Measurements from ENCODE around the gene AMIGO1.

The AMIGO1 gene

DNA sequence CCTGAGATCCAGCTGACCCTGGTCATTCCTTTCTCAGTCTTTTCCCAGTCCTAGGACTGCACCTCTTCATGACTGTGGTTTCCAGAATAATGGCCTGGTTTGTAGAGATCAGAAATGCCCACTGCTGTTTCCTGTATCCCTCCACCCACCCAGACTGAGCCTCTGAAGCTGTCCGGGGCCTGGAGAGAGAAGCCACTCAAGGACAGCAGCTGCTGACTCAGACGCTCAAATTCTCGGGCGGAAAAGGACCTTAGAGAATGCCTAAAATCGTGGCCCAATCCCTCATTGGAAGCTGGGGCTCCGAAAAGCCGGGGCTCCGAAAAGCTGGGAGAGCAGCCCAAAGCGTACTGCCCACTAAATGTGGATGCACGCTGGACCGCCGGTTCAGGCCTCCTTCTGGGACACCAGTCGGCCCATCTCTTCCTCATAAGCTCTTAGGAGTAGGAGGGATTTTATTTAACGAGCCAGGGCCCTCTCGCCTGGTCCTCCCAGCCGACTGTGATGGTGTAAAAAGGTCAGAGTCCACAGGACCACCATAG, 22.4 kb upstream of the AMIGO1 start:
- DNase-seq = peak; percentile 58

DNA sequence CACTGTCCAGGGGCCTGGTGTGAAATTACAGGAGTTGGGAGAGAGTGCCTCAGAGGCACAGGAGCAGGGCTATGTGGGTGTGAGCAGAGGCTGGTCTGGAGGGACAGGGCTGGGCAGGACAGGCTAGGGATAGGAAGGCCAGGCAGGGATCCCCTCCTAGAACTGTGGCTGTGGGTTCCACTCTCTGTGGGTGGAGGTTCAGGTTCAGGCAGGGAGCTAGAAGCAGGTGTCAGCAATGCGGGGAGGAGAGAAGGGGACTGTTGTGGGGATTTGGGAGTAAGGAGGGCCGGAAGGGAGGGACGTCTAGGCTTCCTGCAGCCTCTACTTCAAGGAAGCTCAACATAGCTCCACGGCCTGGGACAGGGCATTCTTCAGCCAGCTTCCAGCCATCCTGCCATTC, 21.9 kb upstream of the AMIGO1 start:
- no peak for DNase-seq

DNA sequence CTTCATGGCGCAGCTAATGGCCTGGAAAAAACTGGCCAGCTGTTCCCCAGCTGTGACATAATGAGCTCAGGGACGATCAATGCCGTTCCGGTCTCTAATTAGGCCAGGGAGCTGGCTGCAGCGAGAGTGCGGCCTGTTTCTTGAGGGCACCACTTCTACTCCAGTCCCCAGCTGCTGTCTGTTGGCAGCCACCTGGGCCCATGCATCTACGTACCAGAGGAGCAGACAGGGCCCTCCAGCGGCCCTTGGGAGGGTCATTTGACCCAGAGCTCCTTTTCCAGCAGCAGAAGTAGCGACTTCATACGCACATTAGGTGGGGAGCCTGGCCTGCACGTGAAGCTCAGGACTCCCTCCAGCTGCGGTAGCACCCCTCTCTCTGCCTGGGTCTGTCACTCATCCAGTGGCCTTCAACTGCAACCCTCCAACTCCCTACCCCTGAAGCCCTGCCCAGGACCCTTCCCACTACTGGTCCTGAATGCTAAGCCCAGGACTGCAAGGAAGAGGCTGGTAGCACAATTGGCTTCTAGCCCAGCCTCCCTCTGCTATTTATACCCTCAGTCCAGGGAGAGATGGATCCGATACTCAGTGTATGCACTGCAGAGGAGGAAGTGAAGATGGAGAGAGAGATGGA, 21.0 kb upstream of the AMIGO1 start:
- DNase-seq = peak; percentile 94

DNA sequence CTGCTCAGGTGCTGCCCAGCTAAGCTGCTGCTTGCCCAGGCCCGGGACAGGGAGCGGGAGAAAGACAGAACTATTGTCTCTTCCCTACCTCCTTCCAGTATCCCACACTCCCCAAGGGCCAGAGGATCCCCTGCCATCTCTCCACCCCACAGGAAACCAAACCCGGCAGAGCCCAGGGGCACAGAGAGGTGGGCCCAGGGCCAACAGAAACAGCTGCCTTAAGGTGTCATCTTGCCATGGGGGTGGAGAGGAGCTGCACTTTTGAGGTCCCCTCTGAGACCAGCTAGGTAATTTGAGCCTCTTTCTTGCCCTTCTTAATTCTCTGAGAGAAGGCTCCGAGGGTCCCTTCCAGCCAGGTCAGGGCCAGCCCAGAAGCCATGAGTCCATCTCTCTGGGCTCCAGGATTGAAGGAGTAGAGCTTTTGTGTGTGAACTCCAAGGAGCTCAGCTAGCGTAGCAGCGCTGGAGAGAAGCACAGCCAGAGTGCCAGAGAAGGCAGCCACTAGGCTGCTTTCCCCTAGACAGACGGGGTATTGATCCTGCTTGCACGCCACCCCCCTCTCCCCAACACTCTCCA, 20.4 kb upstream of the AMIGO1 start:
- DNase-seq = peak; percentile 87

DNA sequence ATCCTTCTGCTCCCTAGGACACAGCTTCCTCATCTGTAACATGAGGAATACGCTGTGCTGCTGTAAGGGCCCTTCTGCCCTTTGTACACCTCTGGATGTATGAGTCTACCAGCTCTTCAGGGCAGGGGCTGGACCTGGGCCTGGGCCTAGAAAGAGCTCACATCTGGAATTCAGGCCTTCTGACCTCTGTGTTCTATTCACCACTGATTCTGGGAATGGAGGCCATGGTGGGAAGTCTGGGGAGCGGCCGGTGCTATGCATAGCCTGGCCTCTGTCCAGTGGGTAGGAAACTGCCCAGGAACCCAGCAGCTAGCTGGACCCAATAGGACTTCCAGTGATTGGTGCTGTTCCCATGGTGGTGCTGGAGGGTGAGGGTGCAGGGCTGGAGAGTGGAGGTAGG, 19.2 kb upstream of the AMIGO1 start:
- no peak for DNase-seq

DNA sequence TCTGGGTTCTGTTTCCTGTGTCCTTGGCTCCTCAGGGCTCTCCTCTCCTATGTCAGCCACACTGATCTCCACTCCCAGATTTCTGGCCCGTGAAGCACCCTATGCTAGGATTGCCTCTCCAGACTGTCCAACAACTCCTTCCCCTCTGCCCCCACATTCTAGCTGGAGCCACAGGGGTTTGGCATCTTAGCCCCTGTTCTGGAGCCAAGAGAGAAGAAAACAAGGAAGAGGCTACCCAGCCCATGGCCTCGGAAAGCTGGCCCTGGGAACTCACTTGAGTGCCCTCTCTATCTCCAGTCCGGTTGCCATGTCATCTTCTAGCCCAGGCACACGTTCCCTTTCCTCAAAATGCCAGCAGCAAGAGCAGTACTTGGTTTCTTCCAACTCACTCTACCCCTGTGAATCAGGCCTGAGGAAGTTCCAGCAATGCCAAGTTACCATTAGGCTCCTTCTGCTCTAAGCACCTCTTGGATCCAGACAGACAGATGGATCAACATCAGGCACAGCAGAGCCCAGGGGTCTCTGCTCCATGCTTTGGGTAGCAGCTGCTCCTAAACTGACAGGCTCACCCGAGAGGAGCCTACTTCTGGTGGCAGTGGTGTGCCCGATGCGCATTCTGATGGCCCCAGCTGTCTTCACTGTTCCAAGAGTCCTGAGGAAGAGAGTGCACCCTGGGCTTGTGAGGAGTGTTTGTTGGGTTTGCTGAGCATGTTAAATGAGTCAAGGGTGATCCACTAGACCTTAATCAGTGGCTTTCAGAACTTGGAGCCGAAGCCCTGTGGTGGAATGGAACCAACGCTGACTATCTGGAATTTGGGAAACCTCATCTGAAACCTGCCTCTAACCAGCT, 18.5 kb upstream of the AMIGO1 start:
- no peak for DNase-seq

DNA sequence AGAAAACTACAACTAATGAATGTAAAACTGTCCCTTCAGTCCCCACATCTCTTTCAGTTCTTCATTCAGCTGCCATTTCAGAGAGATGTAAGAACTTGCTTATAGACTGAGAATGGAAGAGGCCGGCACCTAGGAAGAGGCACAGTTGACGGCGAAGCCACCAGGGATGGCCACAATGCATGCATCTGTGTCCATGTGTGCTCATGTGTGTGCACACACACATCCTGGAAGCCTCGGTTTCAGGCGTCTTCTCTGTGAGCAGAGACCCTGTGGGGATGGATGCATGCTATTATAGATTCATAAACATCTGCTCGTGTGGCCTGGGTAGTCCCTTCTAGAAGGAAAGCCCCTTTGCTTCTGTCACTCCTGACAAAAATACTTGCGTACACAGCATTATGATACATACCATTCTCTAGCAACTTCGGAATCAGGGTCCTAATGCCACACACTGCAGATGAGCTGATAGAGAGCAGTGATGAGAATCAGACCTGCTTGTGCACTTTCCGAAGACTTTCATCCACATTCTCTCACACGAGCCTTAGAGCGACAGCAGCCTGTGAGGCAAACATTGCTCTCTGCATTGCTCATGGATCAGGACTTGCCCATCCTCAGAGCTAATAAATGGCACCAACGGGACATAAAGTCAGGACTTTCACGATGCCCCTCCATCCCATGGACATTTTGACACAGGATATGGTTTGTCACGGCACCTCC, 17.7 kb upstream of the AMIGO1 start:
- DNase-seq = no peak

DNA sequence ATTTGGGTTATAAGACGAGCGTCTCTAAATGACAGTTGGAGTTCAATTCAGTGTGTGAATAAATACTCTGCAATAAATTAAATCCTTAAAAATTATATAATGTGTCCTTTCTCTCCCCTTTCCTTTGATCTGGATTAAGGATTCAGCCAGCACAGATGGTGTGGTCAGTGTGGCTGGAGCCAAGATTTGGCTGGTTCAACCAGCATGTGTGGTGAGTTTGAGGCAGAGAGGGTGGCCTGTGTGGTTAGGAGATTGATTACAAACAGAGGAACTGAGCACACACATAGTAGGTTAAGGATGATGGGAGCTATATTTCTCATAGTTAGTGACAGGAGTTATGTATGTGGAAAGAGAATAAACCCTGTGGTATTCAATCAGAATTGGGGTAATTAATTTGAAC, 14.2 kb upstream of the AMIGO1 start:
- no peak for DNase-seq

DNA sequence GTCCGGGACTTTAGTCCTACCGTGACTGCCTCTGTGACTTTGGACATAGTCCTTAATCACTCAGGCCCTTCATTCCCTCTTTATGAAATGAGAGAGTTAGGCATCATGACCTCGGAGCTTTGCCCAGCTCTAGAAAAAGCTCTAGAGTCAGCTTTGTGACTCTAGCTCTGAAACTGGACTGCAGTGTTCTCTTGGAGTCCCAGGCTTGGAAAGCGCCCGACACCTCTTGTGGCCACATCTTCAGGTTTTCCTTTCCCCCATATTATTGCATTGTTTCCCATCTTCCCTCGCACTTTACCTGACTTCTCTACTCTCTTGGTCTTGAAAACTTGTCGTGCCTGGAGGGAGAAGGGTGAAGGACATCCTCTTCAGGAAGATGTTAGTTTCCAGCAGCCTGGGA, 12.5 kb upstream of the AMIGO1 start:
- no peak for DNase-seq

DNA sequence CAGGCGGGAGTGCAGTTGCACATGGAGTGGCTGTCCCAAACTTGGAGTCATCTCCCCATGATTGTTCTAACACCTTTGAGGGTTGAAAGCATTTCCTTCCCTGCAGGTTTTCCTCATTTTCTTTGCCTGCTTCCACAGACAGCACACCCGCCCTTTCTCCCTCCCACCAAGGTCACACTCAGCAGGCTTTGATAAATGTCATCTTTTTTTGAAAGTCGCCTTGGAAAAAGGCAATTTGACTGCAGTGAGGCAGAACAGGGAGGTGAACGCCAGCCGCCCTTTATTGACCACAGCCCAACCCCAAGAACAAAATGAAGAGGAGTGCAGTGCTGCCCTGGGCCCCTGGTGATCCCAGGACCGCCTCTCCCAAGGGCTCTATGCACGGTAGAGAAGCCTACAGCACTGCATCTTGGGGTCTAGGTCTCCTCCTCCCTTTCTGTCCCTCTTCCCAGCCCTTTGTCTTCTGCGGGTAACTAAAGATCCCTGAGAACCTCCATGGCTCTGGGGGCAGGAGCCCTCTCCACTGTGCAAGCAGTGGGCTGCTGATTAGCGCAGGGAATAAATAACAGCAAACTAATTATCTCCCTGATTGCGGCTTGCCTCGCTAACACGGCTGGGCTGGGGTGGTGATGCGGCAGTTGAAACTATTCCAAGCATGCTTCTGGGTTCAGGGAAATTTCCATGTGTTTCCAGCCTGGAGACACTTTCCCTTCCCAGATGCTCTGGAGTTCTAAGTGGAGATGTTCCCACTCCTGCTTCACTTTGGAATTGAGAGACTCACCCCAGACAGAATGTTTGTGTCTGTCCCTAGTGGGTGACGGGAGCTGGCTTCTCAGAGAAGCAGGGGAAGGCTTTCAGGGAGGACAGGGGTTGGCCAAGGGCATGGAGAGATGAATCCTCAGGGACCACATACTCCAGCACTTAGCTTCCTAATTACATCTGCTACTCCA, 11.8 kb upstream of the AMIGO1 start:
- DNase-seq = no peak

DNA sequence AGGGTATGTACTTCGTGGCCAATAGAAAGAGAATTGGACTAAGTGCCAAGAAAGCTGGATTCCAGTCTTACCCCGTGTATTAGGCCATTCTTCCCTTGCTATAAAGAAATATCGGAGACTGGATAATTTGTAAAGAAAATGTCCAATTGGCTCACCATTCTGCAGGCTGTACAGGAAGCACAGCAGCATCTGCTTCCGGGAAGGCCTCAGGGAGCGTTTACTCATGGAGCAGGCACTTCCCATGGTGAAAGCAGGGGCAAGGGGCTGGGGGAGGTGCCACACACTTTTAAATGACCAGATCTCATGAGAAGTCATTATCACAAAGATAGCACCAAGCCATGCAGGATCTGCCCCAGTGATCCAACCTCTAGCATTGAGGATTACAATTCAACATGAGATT, 7.8 kb upstream of the AMIGO1 start:
- DNase-seq = no peak

DNA sequence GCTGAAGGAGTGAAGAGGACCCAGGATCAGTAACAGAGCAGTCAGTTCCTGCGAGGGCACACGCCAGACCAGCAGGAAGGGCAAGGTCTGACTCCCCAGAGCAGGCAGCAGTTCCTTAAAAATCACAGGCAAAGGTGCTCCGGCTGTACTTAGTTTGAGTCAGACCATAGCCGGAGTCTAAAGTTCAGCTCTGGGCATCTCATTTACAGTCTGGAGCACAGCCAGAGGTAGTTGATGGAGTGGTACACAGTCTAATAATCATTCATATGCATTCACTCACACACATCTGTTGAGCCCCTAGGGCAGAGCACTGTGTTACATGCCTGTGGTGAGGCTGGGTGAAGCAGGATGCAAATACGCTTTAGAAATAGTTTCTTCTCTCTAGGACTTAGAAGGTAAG, 7.3 kb upstream of the AMIGO1 start:
- DNase-seq = peak; percentile 31

DNA sequence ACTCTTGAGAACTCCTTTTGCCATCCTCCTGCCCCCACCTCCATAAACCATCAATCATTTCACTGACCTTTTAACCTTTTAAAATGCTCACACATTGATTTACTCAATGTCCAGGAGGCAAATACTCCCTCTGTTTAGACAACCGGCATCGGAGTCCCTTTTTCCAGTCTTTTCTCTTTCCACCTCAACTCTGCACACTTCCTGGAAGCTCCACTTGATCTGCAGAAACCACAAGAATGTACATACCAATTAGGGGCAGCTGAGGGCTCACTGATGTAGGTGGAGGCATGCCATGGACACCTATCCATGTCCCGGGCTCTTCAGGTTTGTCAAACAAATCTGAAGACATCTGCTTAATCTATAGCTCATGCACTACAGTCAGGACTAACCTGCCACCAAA, 5.3 kb upstream of the AMIGO1 start:
- no peak for DNase-seq

DNA sequence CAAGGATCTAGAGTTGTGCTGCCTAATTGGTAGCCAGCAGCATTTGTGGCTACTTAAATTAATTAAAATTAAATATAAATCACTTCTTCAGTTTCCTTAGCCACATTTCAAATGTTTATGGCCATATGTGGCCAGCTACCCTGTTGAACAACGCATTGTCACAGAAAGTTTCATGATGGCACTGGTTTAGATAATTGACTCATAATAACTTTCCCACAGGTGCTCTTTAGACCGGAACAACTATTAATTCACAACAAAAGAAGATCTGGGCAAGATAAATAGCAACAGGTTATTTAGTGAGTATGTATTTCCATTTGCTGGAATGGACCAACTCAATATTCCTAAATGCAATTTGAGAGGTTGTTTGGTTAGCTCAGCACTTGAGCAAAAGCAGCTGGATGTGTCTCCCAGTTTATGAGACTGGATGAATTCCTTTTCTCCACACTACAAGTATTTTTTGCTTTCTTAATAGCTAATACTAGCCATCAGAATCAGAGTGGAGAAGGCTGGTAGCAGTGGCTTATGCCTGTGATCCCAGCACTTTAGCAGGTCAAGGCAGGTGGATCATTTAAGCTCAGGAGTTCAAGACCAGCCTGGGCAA, 3.7 kb upstream of the AMIGO1 start:
- peak; percentile 39 for DNase-seq

DNA sequence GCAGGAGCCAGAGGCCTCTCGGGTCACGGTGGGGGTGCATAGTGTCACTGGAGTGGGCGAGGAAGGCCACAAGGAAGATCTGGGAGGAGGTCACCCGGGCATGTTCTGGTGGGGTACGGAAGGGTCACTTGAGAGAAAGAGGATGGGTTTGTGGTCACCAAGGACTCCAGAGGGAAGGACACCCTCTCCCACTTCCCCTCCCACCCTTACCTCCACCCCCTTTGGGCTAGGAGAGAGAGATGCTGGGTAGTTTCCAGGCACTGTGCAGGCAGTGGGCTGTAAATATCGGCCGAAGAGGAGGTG, 703 bp downstream of the AMIGO1 start:
- no peak for DNase-seq

DNA sequence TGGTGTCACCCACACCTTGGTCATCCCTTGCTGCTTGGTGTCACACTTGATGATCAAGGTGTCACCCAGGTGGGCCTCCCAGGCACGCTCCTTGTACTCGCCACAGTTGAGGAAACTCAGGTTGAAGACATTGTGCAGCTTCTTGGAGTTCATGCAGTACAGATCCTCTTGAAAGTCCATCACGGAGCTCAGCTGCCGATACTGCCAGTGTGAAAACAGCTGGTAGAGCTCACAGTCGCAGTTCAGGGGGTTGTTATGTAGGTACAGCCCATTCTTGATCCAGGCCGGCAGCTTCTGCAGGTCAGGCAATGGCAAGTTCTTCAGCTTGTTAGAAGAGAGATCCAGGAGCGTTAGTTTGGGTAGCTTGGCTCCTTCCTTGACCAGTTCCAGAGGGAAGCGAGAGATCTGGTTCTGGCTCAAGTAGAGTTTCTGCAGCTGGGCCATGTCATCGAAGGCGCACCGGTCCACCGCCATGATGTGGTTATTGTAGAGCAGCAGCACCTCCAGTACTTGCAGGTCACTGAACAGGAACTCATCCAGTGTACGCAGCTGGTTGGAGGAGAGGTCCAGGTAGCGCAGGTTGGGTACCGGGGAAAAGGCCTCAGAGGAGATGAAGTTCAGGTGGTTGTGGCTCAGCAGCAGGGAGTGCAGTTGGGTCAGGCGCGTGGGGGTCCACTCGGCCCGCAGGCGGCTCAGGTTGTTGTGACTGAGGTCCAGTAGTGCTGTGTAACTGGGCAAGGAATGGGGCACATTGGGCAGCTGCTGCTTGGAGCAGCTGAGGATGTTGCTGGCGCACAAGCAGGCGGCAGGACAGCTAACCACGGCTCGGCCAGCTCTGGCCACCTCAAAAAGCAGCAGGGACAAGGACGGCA, 1.3 kb downstream of the AMIGO1 start:
- DNase-seq = no peak

DNA sequence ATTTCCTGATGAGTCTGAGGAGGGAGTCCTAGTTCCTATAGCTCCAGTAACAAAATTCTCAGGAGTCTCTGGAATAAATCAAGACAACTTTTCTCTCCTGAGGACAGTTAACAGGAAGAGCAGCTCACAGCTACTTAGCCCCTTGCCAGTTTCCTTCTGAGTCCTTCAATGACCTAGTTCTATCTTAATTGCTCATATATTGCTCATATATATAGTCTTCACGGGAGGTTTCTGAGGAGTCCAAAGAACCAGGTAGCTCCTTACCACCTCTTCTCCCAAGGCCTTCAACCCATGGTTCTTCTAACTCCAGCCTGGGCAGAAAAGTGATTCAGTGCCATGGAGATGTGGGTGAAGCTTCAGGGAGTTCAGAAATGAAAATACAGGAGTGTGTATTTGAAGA, 4.6 kb downstream of the AMIGO1 start:
- DNase-seq = no peak

DNA sequence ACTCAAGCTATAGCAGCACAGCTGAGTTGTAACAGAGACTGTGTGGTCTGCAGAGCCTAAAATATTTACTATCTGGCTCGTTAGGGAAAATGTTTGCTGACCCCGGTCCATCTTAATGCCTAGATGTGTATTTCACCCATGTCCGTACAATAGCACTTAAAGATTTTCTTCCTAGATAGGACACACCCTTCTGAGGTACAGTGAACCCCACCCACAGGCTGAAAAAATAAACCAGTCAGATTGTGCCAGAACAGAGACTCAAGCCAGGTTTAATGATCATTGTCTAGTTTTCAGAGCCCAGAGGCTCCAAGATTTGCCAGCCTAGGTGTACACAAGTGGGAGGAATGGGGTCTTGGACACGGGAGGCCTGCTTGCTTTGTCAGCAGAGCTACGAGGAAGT, 5.6 kb downstream of the AMIGO1 start:
- peak; percentile 10 for DNase-seq

DNA sequence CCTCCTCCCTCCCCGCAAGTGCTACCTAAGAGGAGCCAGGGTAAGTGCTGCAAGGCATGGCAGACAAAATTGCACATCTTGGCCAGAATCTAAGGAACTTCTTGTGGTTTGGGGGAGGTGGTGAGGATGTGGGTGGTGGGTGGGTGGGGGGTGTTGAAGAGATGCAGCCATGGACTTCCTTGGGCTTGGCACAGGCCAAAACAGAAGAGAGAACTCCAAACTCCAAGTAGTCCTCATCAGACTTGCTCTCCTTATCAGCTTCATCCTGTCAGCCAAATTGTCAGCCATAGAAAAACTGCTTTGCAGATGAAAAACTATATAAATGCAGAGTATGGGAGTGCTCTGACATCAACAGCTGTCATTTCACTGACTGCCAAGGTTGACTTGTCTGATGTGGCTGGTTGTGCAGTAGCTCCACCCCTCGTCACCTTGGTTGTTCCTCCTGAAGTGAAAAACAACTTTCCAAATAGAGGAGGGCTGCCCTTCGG, 7.1 kb downstream of the AMIGO1 start:
- no peak for DNase-seq

DNA sequence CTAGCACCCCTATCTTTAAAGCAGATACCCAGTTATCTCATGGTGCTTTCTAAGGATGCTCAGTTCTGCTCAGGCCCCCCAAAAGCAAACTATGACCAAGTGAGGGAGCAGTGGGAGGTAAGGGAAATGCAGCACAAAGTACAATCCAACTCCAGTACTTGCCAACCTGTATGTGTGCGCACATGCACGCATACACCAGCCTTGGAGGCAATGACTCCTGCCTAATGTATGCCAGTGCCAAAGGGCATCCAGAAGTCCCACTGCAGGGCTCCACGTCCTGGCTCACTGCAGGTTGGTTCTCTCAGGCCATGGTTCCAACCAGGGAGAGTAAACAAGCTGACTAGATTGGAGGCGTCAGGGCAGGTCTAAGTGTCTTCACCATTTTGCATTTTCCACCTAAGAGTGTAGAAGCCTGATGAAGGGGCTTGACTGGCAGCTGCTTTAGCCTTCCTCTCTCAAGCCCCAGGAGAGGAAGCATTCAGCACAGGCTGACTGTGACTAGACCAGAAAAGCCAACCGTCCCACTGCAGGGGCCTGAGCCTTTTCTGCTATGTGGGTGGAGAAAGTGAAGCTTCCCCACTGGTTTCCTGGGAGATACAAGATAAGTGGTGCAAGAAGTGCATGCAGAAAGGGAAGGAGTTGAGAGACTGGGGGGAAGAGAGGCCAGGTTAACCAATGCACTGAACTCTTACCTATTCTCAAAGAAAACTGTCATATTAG, 7.7 kb downstream of the AMIGO1 start:
- no peak for DNase-seq

All from DMS79 treated with DMSO at 0.1 percent for 48 hours (cell line).